Measurements from ENCODE around the gene VRK1. TPM values are rescaled to one million over a fixed set of nuclear protein-coding genes. Genes with fewer than 3 reads are reported as not detected.
"Not testable (repeated sequence)": the region's sequence is repeated elsewhere in the genome, so short reads cannot be mapped to it uniquely, and the experiment has no call there.

The VRK1 gene
- total RNA-seq, result 68.8 and 68.9 TPM in 2 replicates

- intact Hi-C loops (cut with micrococcal nuclease), result loop anchor here (1.0 to 5.0 kb wide), 3 partner anchors 34 to 295 kb away; partner anchors contain the start of gene PAPOLA
These were observed at the start of gene VRK1 for GRCh38 chr14:96796851-96797581. Gene VRK1 (plus strand): TSS chr14:96797382. CDS start chr14:96833472, 36,090 bp downstream.

GRCh38 chr14:96747608-96748007, 49.6 kb upstream of the VRK1 start:
- intact Hi-C loops (cut with micrococcal nuclease), result no loop called here

- intact Hi-C loops (cut with micrococcal nuclease), result no loop called here
These were observed 48.8 kb upstream of the VRK1 start for GRCh38 chr14:96748362-96748761.

- intact Hi-C loops (cut with micrococcal nuclease), result no loop called here
These were observed 45.7 kb upstream of the VRK1 start for GRCh38 chr14:96751505-96751904.

GRCh38 chr14:96752125-96752524, 45.1 kb upstream of the VRK1 start:
- intact Hi-C loops (cut with micrococcal nuclease), result no loop called here

- intact Hi-C loops (cut with micrococcal nuclease), result no loop called here
These were observed 44.6 kb upstream of the VRK1 start for GRCh38 chr14:96752594-96752993.

GRCh38 chr14:96754162-96754844, 42.9 kb upstream of the VRK1 start:
- intact Hi-C loops (cut with micrococcal nuclease), result no loop called here

- intact Hi-C loops (cut with micrococcal nuclease), result no loop called here
These were observed 42.4 kb upstream of the VRK1 start for GRCh38 chr14:96754845-96755184.

GRCh38 chr14:96756745-96757144, 40.4 kb upstream of the VRK1 start:
- intact Hi-C loops (cut with micrococcal nuclease), result no loop called here

GRCh38 chr14:96757456-96757855, 39.7 kb upstream of the VRK1 start:
- intact Hi-C loops (cut with micrococcal nuclease), result no loop called here

GRCh38 chr14:96761066-96761465, 36.1 kb upstream of the VRK1 start:
- intact Hi-C loops (cut with micrococcal nuclease), result no loop called here

- intact Hi-C loops (cut with micrococcal nuclease), result loop anchor here (2.0 kb wide), 1 partner anchor 34 kb away; the partner anchor contains the start of gene VRK1
These were observed 34.5 kb upstream of the VRK1 start for GRCh38 chr14:96762650-96763049.

- intact Hi-C loops (cut with micrococcal nuclease), result no loop called here
These were observed 33.2 kb upstream of the VRK1 start for GRCh38 chr14:96764012-96764411.

GRCh38 chr14:96765205-96765604, 32.0 kb upstream of the VRK1 start:
- intact Hi-C loops (cut with micrococcal nuclease), result not testable (repeated sequence)

- intact Hi-C loops (cut with micrococcal nuclease), result no loop called here
These were observed 24.3 kb upstream of the VRK1 start for GRCh38 chr14:96772929-96773328.

GRCh38 chr14:96776791-96777190, 20.4 kb upstream of the VRK1 start:
- intact Hi-C loops (cut with micrococcal nuclease), result no loop called here

GRCh38 chr14:96780500-96780899, 16.7 kb upstream of the VRK1 start:
- intact Hi-C loops (cut with micrococcal nuclease), result no loop called here

GRCh38 chr14:96781371-96781770, 15.8 kb upstream of the VRK1 start:
- intact Hi-C loops (cut with micrococcal nuclease), result no loop called here

- intact Hi-C loops (cut with micrococcal nuclease), result no loop called here
These were observed 14.7 kb upstream of the VRK1 start for GRCh38 chr14:96782436-96782835.

GRCh38 chr14:96783043-96783914, 13.9 kb upstream of the VRK1 start:
- intact Hi-C loops (cut with micrococcal nuclease), result no loop called here

GRCh38 chr14:96783915-96784224, 13.3 kb upstream of the VRK1 start:
- intact Hi-C loops (cut with micrococcal nuclease), result no loop called here

- intact Hi-C loops (cut with micrococcal nuclease), result no loop called here
These were observed 7.0 kb upstream of the VRK1 start for GRCh38 chr14:96790186-96790585.
